Neutrophil (primary cell): Measurements from ENCODE around the gene ENPP5.

ENCODE experiments used
- H3K27ac ChIP-seq: fragments of 200-600 bp; sonication (generic); 2 replicates; pipeline ENCODE4 v1.5.1; 2016; ENCODE audit warnings: mild to moderate bottlenecking, moderate library complexity
- H3K27me3 ChIP-seq: fragments of 200-600 bp; sonication (generic); 2 replicates; pipeline ENCODE4 v1.6.0; 2016; ENCODE audit warnings: mild to moderate bottlenecking
- H3K36me3 ChIP-seq: fragments of 200-600 bp; sonication (generic); 2 replicates; pipeline ENCODE4 v1.5.1; 2017
- H3K4me1 ChIP-seq, 2 experiments: fragments of 200-600 bp in 1 of 2; sonication (generic) in 1 of 2; 1 replicate in 1 of 2; 2 replicates in 1 of 2; pipeline versions ENCODE4 v1.5.1 to v1.6.1; 2013 to 2016; ENCODE audit warnings: low read depth in 1 of 2, low read length in 1 of 2, mild to moderate bottlenecking in 1 of 2, moderate library complexity in 1 of 2; ENCODE audit not compliant: control insufficient read depth in 1 of 2, insufficient read depth in 1 of 2
- H3K4me3 ChIP-seq, 2 experiments: fragments of 200-600 bp in 1 of 2; sonication (generic) in 1 of 2; 1 replicate in 1 of 2; 2 replicates in 1 of 2; pipeline ENCODE4 v1.5.1; 2013 to 2016; ENCODE audit warnings: low read depth in 1 of 2, low read length in 1 of 2, mild to moderate bottlenecking in 1 of 2, moderate library complexity in 1 of 2
- H3K9me3 ChIP-seq: fragments of 200-600 bp; sonication (generic); 2 replicates; pipeline ENCODE4 v1.5.1; 2016
- CTCF ChIP-seq: fragments of 200-600 bp; sonication (generic); IDR thresholded peaks from 2 replicates; pipeline ENCODE4 v1.5.1; 2016; ENCODE audit warnings: antibody characterized with exemption

The ENPP5 gene

GRCh38 chr6:46204880-46205650 is 34.3 kb upstream of the ENPP5 start:
- TF ChIP-seq CTCF = no peak
- Histone ChIP-seq H3K4me1 (peaks cover 18 to 23% of the 10 kb centered on the region in 2 experiments), H3K4me3 (no peak overlapping the region), H3K9me3 (no peaks in the 10 kb centered on the region), H3K27me3 (no peaks in the 10 kb centered on the region), H3K27ac (no peak overlapping the region), H3K36me3 (no peaks in the 10 kb centered on the region)

GRCh38 chr6:46203391-46204177 is 32.8 kb upstream of the ENPP5 start:
- H3K27me3 ChIP-seq = no peaks in the 10 kb centered on the region
- no peaks in the 10 kb centered on the region for H3K9me3 ChIP-seq
- H3K4me3 ChIP-seq = no peak overlapping the region
- no peaks in the 10 kb centered on the region for H3K36me3 ChIP-seq
- TF ChIP-seq CTCF = no peak
- peaks cover 10 to 12% of the 10 kb centered on the region in 2 experiments for H3K4me1 ChIP-seq
- H3K27ac ChIP-seq = no peak overlapping the region

- no peaks in the 10 kb centered on the region for H3K4me1 ChIP-seq
- H3K27me3 ChIP-seq = no peaks in the 10 kb centered on the region
- no peak overlapping the region for H3K4me3 ChIP-seq
- no peaks in the 10 kb centered on the region for H3K36me3 ChIP-seq
- no peak for TF ChIP-seq CTCF
- H3K9me3 ChIP-seq = no peaks in the 10 kb centered on the region
- H3K27ac ChIP-seq = no peak overlapping the region
These were observed 30.9 kb upstream of the ENPP5 start for GRCh38 chr6:46201702-46202101.

- H3K27ac ChIP-seq = no peak overlapping the region
- no peaks in the 10 kb centered on the region for H3K27me3 ChIP-seq
- H3K9me3 ChIP-seq = no peaks in the 10 kb centered on the region
- no peak for TF ChIP-seq CTCF
- H3K36me3 ChIP-seq = no peaks in the 10 kb centered on the region
- no peak overlapping the region for H3K4me3 ChIP-seq
- no peaks in the 10 kb centered on the region for H3K4me1 ChIP-seq
These were observed 28.6 kb upstream of the ENPP5 start for GRCh38 chr6:46199387-46199786.

GRCh38 chr6:46191961-46192360 is 21.2 kb upstream of the ENPP5 start:
- no peak overlapping the region for H3K27ac ChIP-seq
- peaks cover 9% of the 10 kb centered on the region for H3K27me3 ChIP-seq
- no peaks in the 10 kb centered on the region for H3K4me1 ChIP-seq
- no peaks in the 10 kb centered on the region for H3K36me3 ChIP-seq
- H3K9me3 ChIP-seq = no peaks in the 10 kb centered on the region
- H3K4me3 ChIP-seq = no peak overlapping the region
- TF ChIP-seq CTCF = no peak
